Coronary artery (tissue), 2 donors: Measurements from ENCODE around the gene NME3.

Experiments used
- DNase-seq: peaks from one replicate; pipeline ENCODE4 v3.0.0-alpha.2; 2017; ENCODE audit warnings: low spot score
- H3K27ac ChIP-seq, 2 donors: fragments of 200-600 bp; sonication (generic); one replicate each; pipeline ENCODE4 v1.5.1; 2016 to 2019
- H3K4me3 ChIP-seq: fragments of 200-600 bp; sonication (generic); 2 replicates; pipeline ENCODE4 v1.5.1; 2016; ENCODE audit warnings: mild to moderate bottlenecking, moderate library complexity
- CTCF ChIP-seq: fragments of 200-600 bp; sonication (generic); IDR thresholded peaks from one replicate; pipeline ENCODE4 v1.5.1; 2019; ENCODE audit warnings: antibody characterized with exemption

Gene NME3

DNA sequence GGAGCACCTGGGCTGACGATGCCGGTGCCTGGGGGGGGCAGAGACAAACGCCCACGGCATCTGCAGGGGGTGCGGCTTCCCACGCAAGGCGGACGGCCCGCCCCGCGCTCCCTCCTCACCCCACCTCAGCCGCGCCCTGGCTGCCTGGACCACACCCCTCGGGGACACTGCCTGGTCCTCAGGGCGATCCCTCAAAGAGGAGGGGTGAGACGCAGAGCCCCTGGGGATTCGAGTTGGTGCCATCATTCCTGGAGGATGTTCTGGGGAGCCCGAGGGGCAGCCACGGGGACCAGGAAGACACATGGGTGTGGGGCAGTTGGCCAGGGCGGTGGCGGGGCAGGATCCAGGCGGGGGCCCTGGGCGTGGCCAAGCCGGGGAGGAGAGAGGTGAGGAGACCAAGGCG is 18.3 kb upstream of the NME3 start:
- TF ChIP-seq CTCF: no peak
- Histone ChIP-seq H3K27ac (no peak overlapping the region), H3K4me3 (no peak overlapping the region)
- no peak for DNase-seq

GRCh38 chr16:1788708-1789100 is 17.4 kb upstream of the NME3 start:
- no peak for DNase-seq
- no peak for TF ChIP-seq CTCF
- no peak overlapping the region for H3K27ac ChIP-seq

GRCh38 chr16:1788095-1788707 is 16.9 kb upstream of the NME3 start:
- H3K4me3 ChIP-seq: no peak overlapping the region
- no peak for TF ChIP-seq CTCF
- DNase-seq: no peak
- H3K27ac ChIP-seq: no peak overlapping the region

More at GRCh38 chr16:1788708-1789100, 17.4 kb upstream of the NME3 start:
- H3K4me3 ChIP-seq: no peak overlapping the region

GRCh38 chr16:1787322-1788094 is 16.2 kb upstream of the NME3 start:
- Histone ChIP-seq H3K4me3 (no peak overlapping the region), H3K27ac (no peak overlapping the region)
- no peak for TF ChIP-seq CTCF
- DNase-seq: no peak

GRCh38 chr16:1787056-1787321 is 15.6 kb upstream of the NME3 start:
- DNase-seq: no peak
- Histone ChIP-seq H3K4me3 (no peak overlapping the region), H3K27ac (no peak overlapping the region)
- TF ChIP-seq CTCF: no peak

GRCh38 chr16:1786242-1787055 is 15.1 kb upstream of the NME3 start:
- no peak for TF ChIP-seq CTCF
- DNase-seq: no peak
- Histone ChIP-seq H3K27ac (no peak overlapping the region), H3K4me3 (no peak overlapping the region)

DNA sequence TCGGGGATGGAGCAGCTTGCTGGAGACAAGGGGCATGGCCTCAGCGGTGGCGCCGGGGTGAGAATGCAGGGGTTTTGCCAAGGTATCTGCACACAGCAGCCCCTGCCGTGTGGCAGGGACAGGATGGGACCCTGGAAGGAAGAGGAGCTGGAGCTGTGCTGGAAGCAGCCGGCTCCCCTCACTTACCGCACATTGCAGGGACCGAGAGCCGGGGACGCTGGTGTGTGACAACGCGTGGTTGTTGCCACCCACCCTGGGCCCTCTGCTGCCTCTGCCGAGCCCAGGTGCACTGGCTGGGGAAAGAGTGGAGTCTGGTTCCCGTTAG is 14.5 kb upstream of the NME3 start:
- H3K27ac ChIP-seq: no peak overlapping the region
- TF ChIP-seq CTCF: no peak
- no peak for DNase-seq
- no peak overlapping the region for H3K4me3 ChIP-seq
